SK-N-SH (cell line): Measurements from ENCODE around the gene PTPA. TPM values are rescaled to one million over a fixed set of nuclear protein-coding genes. Genes with fewer than 3 reads are reported as not detected.
A peak's percentile ranks its signal among the peaks of the same experiment; 100 is the strongest.

ENCODE experiments used
- CHD2 ChIP-seq: fragments of 150-350 bp; IDR thresholded peaks from 2 replicates; pipeline ENCODE4 v1.6.1; 2018; ENCODE audit warnings: low read length; ENCODE audit not compliant: partially characterized antibody
- EP300 ChIP-seq, 2 experiments: IDR thresholded peaks; 2 replicates each; pipeline versions ENCODE4 v1.4.0 to v1.6.1; 2012; ENCODE audit warnings: borderline replicate concordance in 1 of 2, low read depth in 1 of 2, low read length in 1 of 2
- FOSL2 ChIP-seq: IDR thresholded peaks from 2 replicates; pipeline ENCODE4 v1.4.0; 2012; ENCODE audit warnings: low read depth, mild to moderate bottlenecking, moderate library complexity, borderline replicate concordance
- FOXM1 ChIP-seq: IDR thresholded peaks from 2 replicates; pipeline ENCODE4 v1.4.0; 2012; ENCODE audit warnings: low read depth, mild to moderate bottlenecking
- GABPA ChIP-seq: IDR thresholded peaks from 2 replicates; pipeline ENCODE4 v1.4.0; 2012; ENCODE audit warnings: low read depth, mild to moderate bottlenecking
- JUND ChIP-seq: IDR thresholded peaks from 2 replicates; pipeline ENCODE4 v1.4.0; 2012
- MEF2A ChIP-seq: IDR thresholded peaks from 2 replicates; pipeline ENCODE4 v1.4.0; 2012; ENCODE audit warnings: low read depth, borderline replicate concordance
- MXI1 ChIP-seq: IDR thresholded peaks from 2 replicates; pipeline ENCODE4 v1.6.1; 2012; ENCODE audit warnings: mild to moderate bottlenecking, low read depth, low read length, improper control_type of control experiment
- NFIC ChIP-seq: IDR thresholded peaks from 2 replicates; pipeline ENCODE4 v1.4.0; 2012; ENCODE audit warnings: borderline replicate concordance
- NRF1 ChIP-seq: IDR thresholded peaks from 2 replicates; pipeline ENCODE4 v1.6.1; 2012; ENCODE audit warnings: low read depth, mild to moderate bottlenecking, low read length
- POLR2AphosphoS5 ChIP-seq: IDR thresholded peaks from 2 replicates; pipeline ENCODE4 v1.6.1; 2012; ENCODE audit warnings: low read depth, low read length
- RCOR1 ChIP-seq: fragments of 150-350 bp; IDR thresholded peaks from 2 replicates; pipeline ENCODE4 v1.6.1; 2017; ENCODE audit warnings: antibody characterized with exemption, low read length
- RFX5 ChIP-seq: IDR thresholded peaks from 2 replicates; pipeline ENCODE4 v1.6.1; 2012; ENCODE audit warnings: mild to moderate bottlenecking, improper control_type of control experiment, low read length
- TEAD4 ChIP-seq: IDR thresholded peaks from 2 replicates; pipeline ENCODE4 v1.4.0; 2012; ENCODE audit warnings: mild to moderate bottlenecking, borderline replicate concordance; ENCODE audit not compliant: insufficient read depth
- YY1 ChIP-seq: IDR thresholded peaks from 2 replicates; pipeline ENCODE4 v1.4.0; 2012; ENCODE audit warnings: low read depth, mild to moderate bottlenecking
- polyA plus RNA-seq, 3 experiments: library from polyadenylated mRNA; depleted of rRNA; stranded (reverse); fragments of >200 nt; gene quantifications; 2 replicates each; pipeline ENCODE4 v1.2.3, GENCODE V29; 2012
- TF ChIP-seq, protein P1 (sequence below): IDR thresholded peaks from 2 replicates; pipeline ENCODE4 v1.6.1; 2012; ENCODE audit warnings: mild to moderate bottlenecking, low read depth, low read length, moderate library complexity
- TF ChIP-seq, protein P2 (sequence below): IDR thresholded peaks from 2 replicates; pipeline ENCODE4 v1.4.0; 2012; ENCODE audit warnings: low read depth, borderline replicate concordance
- TF ChIP-seq, protein P3 (sequence below): fragments of 150-350 bp; IDR thresholded peaks from 2 replicates; pipeline ENCODE4 v1.6.1; 2016; ENCODE audit warnings: mild to moderate bottlenecking, low read depth, low read length
- TF ChIP-seq, protein P4 (sequence below): fragments of 200-600 bp; sonication (generic); IDR thresholded peaks from 2 replicates; pipeline ENCODE4 v1.6.1; 2017; ENCODE audit warnings: antibody characterized with exemption, mild to moderate bottlenecking, moderate library complexity
- TF ChIP-seq, protein P5 (sequence below): fragments of 150-350 bp; IDR thresholded peaks from 2 replicates; pipeline ENCODE4 v1.6.1; 2017; ENCODE audit warnings: antibody characterized with exemption, low read length, low read depth, borderline replicate concordance

PTPA gene
- polyA plus RNA-seq, 1 of the 3 experiments (the other 2 are of a cell fraction), result 130 TPM

DNA sequence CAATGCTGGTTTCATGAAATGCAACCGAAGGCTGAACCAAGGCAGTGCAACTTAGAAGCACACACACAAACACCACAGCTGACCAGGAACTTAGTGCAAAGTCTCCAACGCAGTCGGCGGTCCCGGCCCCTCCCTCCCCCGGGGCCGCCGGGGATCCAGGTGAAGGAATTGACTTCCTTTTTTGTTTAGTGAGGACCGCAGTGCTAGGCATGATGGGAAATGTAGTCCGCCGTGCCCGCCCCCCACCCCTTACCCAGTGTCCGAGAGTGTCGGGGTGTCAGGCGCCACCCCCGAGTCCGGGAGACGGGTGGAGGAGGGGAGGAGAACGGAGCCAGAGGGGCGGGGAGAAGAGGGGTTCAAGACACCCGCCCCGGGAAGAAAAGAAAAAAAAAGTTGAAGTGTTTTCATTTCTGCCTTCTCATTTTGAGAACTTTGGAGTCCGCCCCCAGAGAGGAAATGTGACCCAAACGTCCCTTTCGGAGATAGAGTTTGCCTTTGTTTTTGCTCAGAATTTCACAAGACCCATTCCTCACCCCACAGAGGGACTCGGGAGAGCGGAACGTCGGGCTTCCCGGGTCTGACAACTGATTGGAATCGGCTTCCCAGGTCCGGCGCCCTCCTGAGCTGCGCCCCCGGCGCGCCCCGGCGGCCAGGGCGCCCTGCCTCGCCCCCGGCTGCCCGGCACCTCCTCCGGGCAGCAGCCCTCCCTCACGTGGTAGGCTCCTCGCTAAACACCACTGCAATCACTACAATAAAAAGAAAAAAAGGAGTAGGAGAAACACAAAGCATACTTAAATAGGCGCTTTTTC, 64.8 kb downstream of the PTPA start (continued):
- TF ChIP-seq, protein P1, sequence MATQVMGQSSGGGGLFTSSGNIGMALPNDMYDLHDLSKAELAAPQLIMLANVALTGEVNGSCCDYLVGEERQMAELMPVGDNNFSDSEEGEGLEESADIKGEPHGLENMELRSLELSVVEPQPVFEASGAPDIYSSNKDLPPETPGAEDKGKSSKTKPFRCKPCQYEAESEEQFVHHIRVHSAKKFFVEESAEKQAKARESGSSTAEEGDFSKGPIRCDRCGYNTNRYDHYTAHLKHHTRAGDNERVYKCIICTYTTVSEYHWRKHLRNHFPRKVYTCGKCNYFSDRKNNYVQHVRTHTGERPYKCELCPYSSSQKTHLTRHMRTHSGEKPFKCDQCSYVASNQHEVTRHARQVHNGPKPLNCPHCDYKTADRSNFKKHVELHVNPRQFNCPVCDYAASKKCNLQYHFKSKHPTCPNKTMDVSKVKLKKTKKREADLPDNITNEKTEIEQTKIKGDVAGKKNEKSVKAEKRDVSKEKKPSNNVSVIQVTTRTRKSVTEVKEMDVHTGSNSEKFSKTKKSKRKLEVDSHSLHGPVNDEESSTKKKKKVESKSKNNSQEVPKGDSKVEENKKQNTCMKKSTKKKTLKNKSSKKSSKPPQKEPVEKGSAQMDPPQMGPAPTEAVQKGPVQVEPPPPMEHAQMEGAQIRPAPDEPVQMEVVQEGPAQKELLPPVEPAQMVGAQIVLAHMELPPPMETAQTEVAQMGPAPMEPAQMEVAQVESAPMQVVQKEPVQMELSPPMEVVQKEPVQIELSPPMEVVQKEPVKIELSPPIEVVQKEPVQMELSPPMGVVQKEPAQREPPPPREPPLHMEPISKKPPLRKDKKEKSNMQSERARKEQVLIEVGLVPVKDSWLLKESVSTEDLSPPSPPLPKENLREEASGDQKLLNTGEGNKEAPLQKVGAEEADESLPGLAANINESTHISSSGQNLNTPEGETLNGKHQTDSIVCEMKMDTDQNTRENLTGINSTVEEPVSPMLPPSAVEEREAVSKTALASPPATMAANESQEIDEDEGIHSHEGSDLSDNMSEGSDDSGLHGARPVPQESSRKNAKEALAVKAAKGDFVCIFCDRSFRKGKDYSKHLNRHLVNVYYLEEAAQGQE, result no peak
- TF ChIP-seq TEAD4, result no peak
- TF ChIP-seq, protein P2, sequence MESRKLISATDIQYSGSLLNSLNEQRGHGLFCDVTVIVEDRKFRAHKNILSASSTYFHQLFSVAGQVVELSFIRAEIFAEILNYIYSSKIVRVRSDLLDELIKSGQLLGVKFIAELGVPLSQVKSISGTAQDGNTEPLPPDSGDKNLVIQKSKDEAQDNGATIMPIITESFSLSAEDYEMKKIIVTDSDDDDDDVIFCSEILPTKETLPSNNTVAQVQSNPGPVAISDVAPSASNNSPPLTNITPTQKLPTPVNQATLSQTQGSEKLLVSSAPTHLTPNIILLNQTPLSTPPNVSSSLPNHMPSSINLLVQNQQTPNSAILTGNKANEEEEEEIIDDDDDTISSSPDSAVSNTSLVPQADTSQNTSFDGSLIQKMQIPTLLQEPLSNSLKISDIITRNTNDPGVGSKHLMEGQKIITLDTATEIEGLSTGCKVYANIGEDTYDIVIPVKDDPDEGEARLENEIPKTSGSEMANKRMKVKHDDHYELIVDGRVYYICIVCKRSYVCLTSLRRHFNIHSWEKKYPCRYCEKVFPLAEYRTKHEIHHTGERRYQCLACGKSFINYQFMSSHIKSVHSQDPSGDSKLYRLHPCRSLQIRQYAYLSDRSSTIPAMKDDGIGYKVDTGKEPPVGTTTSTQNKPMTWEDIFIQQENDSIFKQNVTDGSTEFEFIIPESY, result 0 out of 2 replicates have a peak, but pooled peaks have one; percentile 39
- peak; percentile 50 for TF ChIP-seq CHD2
- TF ChIP-seq, protein P3, sequence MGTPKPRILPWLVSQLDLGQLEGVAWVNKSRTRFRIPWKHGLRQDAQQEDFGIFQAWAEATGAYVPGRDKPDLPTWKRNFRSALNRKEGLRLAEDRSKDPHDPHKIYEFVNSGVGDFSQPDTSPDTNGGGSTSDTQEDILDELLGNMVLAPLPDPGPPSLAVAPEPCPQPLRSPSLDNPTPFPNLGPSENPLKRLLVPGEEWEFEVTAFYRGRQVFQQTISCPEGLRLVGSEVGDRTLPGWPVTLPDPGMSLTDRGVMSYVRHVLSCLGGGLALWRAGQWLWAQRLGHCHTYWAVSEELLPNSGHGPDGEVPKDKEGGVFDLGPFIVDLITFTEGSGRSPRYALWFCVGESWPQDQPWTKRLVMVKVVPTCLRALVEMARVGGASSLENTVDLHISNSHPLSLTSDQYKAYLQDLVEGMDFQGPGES, result no peak
- TF ChIP-seq FOXM1, result no peak
- TF ChIP-seq RFX5, result no peak
- TF ChIP-seq, protein P4, sequence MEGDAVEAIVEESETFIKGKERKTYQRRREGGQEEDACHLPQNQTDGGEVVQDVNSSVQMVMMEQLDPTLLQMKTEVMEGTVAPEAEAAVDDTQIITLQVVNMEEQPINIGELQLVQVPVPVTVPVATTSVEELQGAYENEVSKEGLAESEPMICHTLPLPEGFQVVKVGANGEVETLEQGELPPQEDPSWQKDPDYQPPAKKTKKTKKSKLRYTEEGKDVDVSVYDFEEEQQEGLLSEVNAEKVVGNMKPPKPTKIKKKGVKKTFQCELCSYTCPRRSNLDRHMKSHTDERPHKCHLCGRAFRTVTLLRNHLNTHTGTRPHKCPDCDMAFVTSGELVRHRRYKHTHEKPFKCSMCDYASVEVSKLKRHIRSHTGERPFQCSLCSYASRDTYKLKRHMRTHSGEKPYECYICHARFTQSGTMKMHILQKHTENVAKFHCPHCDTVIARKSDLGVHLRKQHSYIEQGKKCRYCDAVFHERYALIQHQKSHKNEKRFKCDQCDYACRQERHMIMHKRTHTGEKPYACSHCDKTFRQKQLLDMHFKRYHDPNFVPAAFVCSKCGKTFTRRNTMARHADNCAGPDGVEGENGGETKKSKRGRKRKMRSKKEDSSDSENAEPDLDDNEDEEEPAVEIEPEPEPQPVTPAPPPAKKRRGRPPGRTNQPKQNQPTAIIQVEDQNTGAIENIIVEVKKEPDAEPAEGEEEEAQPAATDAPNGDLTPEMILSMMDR, result no peak; the same call in 1 of the 2 replicates
- peak; percentile 27; the same call in 1 of the 2 replicates for TF ChIP-seq MXI1
- no peak for TF ChIP-seq FOSL2
- TF ChIP-seq NRF1, result no peak
- TF ChIP-seq EP300 (IDR thresholded peaks at IDR 0.05; ENCODE audit: borderline replicate concordance in 1 of 2, low read depth in 1 of 2, low read length in 1 of 2), result no peak
- TF ChIP-seq NFIC, result no peak
- no peak; the same call in 1 of the 2 replicates for TF ChIP-seq JUND
- TF ChIP-seq YY1, result 0 out of 2 replicates have a peak, but pooled peaks have one; percentile 31
- no peak for TF ChIP-seq MEF2A
- TF ChIP-seq POLR2AphosphoS5, result peak; percentile 68
- TF ChIP-seq, protein P5, sequence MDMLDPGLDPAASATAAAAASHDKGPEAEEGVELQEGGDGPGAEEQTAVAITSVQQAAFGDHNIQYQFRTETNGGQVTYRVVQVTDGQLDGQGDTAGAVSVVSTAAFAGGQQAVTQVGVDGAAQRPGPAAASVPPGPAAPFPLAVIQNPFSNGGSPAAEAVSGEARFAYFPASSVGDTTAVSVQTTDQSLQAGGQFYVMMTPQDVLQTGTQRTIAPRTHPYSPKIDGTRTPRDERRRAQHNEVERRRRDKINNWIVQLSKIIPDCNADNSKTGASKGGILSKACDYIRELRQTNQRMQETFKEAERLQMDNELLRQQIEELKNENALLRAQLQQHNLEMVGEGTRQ, result no peak
- TF ChIP-seq GABPA, result peak; percentile 48; the same call in 1 of the 2 replicates
- TF ChIP-seq RCOR1, result no peak
